Endometrium (tissue), 2 donors: ENCODE results near the gene ADH7.
"Not testable (repeated sequence)": the region's sequence is repeated elsewhere in the genome, so short reads cannot be mapped to it uniquely, and the experiment has no call there.

Experiments used
- FAIRE-seq: peaks from 2 replicates; lab custom pipeline; 2012; peaks lifted over from hg19 to GRCh38; lab: Jason Lieb, UNC
- donor health status: control.
- donor health status: control.

ADH7 gene

DNA sequence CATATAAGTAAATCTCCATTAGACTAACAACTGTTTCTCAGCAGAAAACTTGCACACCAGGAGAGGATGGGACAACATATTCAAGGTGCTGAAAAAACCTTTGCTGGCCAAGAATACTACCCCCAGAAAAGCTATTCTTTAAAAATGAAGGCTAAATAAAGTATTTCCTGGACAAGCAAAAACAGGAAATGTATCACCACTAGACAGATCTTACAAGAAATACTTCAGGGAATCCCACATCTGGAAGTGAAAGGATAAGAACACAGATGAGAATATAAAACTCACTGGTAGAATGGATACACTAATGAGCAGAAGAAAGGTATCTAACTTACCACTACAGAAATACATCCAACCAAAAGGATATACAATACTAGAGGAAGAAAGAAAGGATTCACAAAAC, 55.6 kb downstream of the ADH7 start:
- FAIRE-seq, result no peak

- no peak for FAIRE-seq
These were observed 56.3 kb downstream of the ADH7 start for GRCh38 chr4:99378876-99379275.

DNA sequence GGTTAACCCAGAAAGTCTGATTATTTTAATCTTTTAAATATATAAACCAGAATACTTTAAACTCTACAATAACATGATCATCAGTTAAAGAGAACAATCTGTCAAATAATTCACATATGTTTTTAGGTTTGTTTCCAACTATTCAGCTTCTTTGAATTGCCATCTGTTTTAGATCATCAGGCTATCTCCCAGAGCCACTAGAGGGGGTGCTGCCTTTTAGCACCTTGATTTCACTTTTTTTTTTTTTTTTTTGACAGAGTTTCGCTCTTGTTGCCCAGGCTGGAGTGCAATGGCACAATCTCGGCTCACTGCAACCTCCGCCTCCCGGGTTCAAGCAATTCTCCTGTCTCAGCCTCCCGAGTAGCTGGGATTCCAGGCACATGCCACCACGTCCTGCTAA, 57.8 kb downstream of the ADH7 start:
- peak; percentile 81 for FAIRE-seq

GRCh38 chr4:99372464-99372863, 62.7 kb downstream of the ADH7 start:
- not testable (repeated sequence) for FAIRE-seq

DNA sequence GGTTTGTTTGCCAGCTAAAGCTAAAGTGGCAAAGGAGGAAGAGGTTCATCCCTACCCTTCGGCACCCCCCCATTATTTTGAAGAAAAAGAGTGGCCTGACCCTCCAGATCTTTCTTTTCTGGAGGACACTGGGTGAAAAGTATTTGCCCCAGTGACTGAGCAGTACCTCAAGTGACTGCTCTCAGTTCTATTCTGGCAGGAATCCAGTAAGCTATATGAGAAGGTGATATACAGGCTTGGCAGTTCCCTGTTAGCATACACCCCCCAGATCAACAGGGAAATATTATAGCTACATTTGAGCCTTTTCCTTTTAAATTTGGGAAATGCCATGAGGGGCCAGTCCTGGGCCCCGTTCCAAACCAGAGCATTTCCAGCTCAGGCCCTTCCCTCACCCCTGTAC, 67.3 kb downstream of the ADH7 start:
- FAIRE-seq, result not testable (repeated sequence)

DNA sequence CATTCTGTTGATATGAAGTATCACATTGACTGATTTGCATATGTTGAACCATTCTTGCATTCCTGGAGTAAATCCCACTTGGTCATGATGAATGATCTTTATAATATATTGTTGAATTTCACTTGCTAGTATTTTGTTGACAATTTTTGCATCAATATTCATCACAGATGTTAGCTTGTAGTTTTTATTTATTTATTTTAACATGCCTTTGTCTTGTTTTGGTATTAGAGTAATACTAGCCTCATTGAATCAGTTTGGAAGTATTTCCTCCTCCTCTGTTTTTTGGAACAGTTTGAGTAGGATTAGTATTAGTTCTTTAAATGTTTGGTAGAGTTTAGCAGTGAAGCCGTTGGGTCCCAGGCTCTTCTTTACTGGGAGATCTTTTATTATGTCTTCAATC, 68.7 kb downstream of the ADH7 start:
- FAIRE-seq, result no peak

GRCh38 chr4:99362768-99363167, 72.4 kb downstream of the ADH7 start:
- no peak for FAIRE-seq
